Loucy (cell line): Measurements from ENCODE around the gene GRK2.

ENCODE experiments used
- H2AFZ ChIP-seq: fragments of 200-600 bp; sonication (generic); 2 replicates; pipeline ENCODE4 v1.6.0; 2016; ENCODE audit warnings: antibody characterized with exemption, mild to moderate bottlenecking, low read length, moderate library complexity
- H3F3A ChIP-seq: fragments of 200-600 bp; 2 replicates; pipeline ENCODE4 v1.6.0; 2016; ENCODE audit warnings: antibody characterized with exemption, low read depth, mild to moderate bottlenecking
- H3K27me3 ChIP-seq: fragments of 200-600 bp; sonication (generic); 2 replicates; pipeline ENCODE4 v1.6.1; 2014; ENCODE audit warnings: low read length, mild to moderate bottlenecking; ENCODE audit not compliant: insufficient read depth, poor library complexity, severe bottlenecking
- H3K36me3 ChIP-seq: fragments of 200-600 bp; sonication (generic); 2 replicates; pipeline ENCODE4 v1.6.1; 2016; ENCODE audit warnings: low read length; ENCODE audit not compliant: insufficient read depth
- H3K4me1 ChIP-seq: fragments of 200-600 bp; sonication (generic); 2 replicates; pipeline ENCODE4 v1.5.1; 2014; ENCODE audit warnings: low read length, mild to moderate bottlenecking; ENCODE audit not compliant: insufficient read depth, poor library complexity, severe bottlenecking
- H3K4me2 ChIP-seq: fragments of 200-600 bp; sonication (generic); 2 replicates; pipeline ENCODE4 v1.6.0; 2014; ENCODE audit warnings: antibody characterized with exemption, low read length, low read depth, mild to moderate bottlenecking; ENCODE audit not compliant: poor library complexity, severe bottlenecking
- H3K4me3 ChIP-seq: fragments of 200-600 bp; sonication (generic); 2 replicates; pipeline ENCODE4 v1.5.1; 2014; ENCODE audit warnings: low read length, mild to moderate bottlenecking, mixed read lengths; ENCODE audit not compliant: poor library complexity, severe bottlenecking
- H3K79me2 ChIP-seq: fragments of 200-600 bp; sonication (generic); 2 replicates; pipeline ENCODE4 v1.6.1; 2014; ENCODE audit warnings: low read length; ENCODE audit not compliant: insufficient read depth
- H3K9ac ChIP-seq: fragments of 200-600 bp; sonication (generic); 2 replicates; pipeline ENCODE4 v1.6.0; 2014; ENCODE audit warnings: mild to moderate bottlenecking, low read depth, low read length, moderate library complexity; ENCODE audit not compliant: poor library complexity, severe bottlenecking
- H3K9me2 ChIP-seq: fragments of 200-600 bp; sonication (generic); replicated peaks from 2 replicates; pipeline ENCODE4 v1.6.1; 2016; ENCODE audit warnings: low read depth, low read length, mixed read lengths
- H3K9me3 ChIP-seq: fragments of 200-600 bp; sonication (generic); 2 replicates; pipeline ENCODE4 v1.6.1; 2014; ENCODE audit warnings: mild to moderate bottlenecking, antibody characterized with exemption, low read length, low read depth; ENCODE audit not compliant: insufficient read depth
- H4K20me1 ChIP-seq: fragments of 200-600 bp; sonication (generic); 2 replicates; pipeline ENCODE4 v1.6.0; 2014; ENCODE audit warnings: antibody characterized with exemption, low read length, mild to moderate bottlenecking; ENCODE audit not compliant: insufficient read depth, poor library complexity, severe bottlenecking
- CTCF ChIP-seq: fragments of 200-600 bp; sonication (generic); conservative IDR thresholded peaks from 2 replicates; pipeline ENCODE4 v1.5.1; 2014; ENCODE audit warnings: mild to moderate bottlenecking, antibody characterized with exemption, low read length
- EZH2phosphoT487 ChIP-seq: fragments of 200-600 bp; IDR thresholded peaks from 2 replicates; pipeline ENCODE4 v1.6.1; 2018; ENCODE audit warnings: antibody characterized with exemption, mild to moderate bottlenecking, moderate library complexity, borderline replicate concordance

Gene GRK2

DNA sequence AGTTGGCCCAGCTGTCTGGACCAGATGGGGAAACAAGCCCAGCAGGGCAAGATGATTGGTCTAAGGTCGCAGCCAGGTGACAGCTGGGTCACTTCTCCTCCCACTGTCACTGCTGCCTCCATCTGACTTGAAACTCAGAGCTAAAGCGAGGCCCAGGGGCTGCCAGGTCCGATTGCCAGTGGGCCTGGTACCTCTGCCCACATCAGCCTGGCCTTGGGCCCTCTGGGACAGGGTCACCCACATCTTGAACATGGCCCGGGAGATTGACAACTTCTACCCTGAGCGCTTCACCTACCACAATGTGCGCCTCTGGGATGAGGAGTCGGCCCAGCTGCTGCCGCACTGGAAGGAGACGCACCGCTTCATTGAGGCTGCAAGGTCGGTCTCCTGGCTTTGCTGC is 42.9 kb downstream of the GRK2 start:
- H3K9me2 ChIP-seq = no peaks in the 10 kb centered on the region
- TF ChIP-seq EZH2phosphoT487 (no peak), CTCF (no peak)
- H3K9ac ChIP-seq = no peak overlapping the region

GRCh38 chr11:67309661-67310061 is 43.4 kb downstream of the GRK2 start:
- Histone ChIP-seq H2AFZ (no peak overlapping the region), H3K4me2 (no peak overlapping the region), H3K9me3 (no peaks in the 10 kb centered on the region), H3K4me3 (no peak overlapping the region), H3K27me3 (no peaks in the 10 kb centered on the region), H3K79me2 (no peaks in the 10 kb centered on the region), H3K36me3 (no peaks in the 10 kb centered on the region), H3F3A (no peaks in the 10 kb centered on the region), H3K4me1 (peaks cover 10% of the 10 kb centered on the region), H3K9ac (no peak overlapping the region), H3K9me2 (no peaks in the 10 kb centered on the region), H4K20me1 (no peaks in the 10 kb centered on the region)
- TF ChIP-seq EZH2phosphoT487 = no peak
- no peak for TF ChIP-seq CTCF

More for the DNA sequence above, 42.9 kb downstream of the GRK2 start:
- Histone ChIP-seq H3K4me1 (peaks cover 10% of the 10 kb centered on the region), H3K27me3 (no peaks in the 10 kb centered on the region), H3K79me2 (no peaks in the 10 kb centered on the region), H4K20me1 (no peaks in the 10 kb centered on the region), H2AFZ (no peak overlapping the region), H3K4me3 (no peak overlapping the region), H3F3A (no peaks in the 10 kb centered on the region), H3K36me3 (no peaks in the 10 kb centered on the region), H3K9me3 (no peaks in the 10 kb centered on the region), H3K4me2 (no peak overlapping the region)

- Histone ChIP-seq H3K79me2 (no peaks in the 10 kb centered on the region), H3K36me3 (no peaks in the 10 kb centered on the region), H3K9me3 (no peaks in the 10 kb centered on the region), H3K9me2 (no peaks in the 10 kb centered on the region), H3K4me2 (no peak overlapping the region), H3F3A (no peaks in the 10 kb centered on the region), H3K9ac (no peak overlapping the region), H3K4me1 (peaks cover 10% of the 10 kb centered on the region), H3K4me3 (no peak overlapping the region), H4K20me1 (no peaks in the 10 kb centered on the region), H3K27me3 (no peaks in the 10 kb centered on the region), H2AFZ (no peak overlapping the region)
- TF ChIP-seq EZH2phosphoT487 (no peak), CTCF (no peak)
These were observed 44.2 kb downstream of the GRK2 start for GRCh38 chr11:67310246-67311050.
